ENCODE data around the gene AMZ2.

The AMZ2 gene

DNA sequence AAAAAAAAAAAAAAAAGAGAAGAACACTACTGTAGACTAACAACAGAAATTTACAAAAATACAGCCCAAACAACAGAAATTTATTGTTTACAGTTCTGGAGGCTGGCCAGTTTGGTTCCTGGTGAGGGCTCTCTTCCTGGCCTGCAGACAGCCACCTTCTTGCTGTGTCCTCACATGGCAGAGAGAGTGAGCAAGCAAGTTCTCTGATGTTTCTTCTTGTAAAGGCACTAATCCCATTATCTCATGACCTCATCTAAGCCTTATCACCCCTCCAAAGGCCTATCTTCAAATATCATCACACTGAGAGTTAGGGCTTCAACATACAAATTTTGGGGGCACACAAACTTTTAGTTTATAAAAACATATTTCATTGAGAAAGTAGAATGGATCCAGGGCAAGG, 50.8 kb downstream of the AMZ2 start:
- Histone ChIP-seq H3K14ac (ENCODE audit: low read length in 2 of 2) (no peak overlapping the region), H3K36me3 (ENCODE audit: control insufficient read depth in 1 of 2, insufficient read depth in 2 of 2, low read depth in 1 of 2, low read length in 2 of 2) (no peaks in the 10 kb centered on the region), H3K4me3 (ENCODE audit: insufficient read depth in 1 of 2, low read depth in 1 of 2, low read length in 2 of 2) (no peak overlapping the region), H3K27me3 (ENCODE audit: control insufficient read depth in 1 of 2, insufficient read depth in 1 of 2, low read length in 2 of 2) (peaks cover 6 to 35% of the 10 kb centered on the region in 2 experiments), H4K8ac (ENCODE audit: low read length) (no peak overlapping the region), H2AFZ (ENCODE audit: low read depth, low read length) (no peak overlapping the region), H2AK5ac (ENCODE audit: low read length, severe bottlenecking) (no peak overlapping the region), H2BK15ac (ENCODE audit: low read depth, poor library complexity, severe bottlenecking) (no peak overlapping the region), H3K4me2 (ENCODE audit: low read length, poor library complexity, severe bottlenecking) (no peak overlapping the region), H4K91ac (ENCODE audit: low read length) (no peak overlapping the region), H3K9me3 (ENCODE audit: control insufficient read depth, low read length) (no peaks in the 10 kb centered on the region), H3K9ac (ENCODE audit: low read length) (no peak overlapping the region), H3K27ac (ENCODE audit: low read length, poor library complexity, severe bottlenecking) (no peak overlapping the region), H3K79me1 (replicated peaks; ENCODE audit: low read length, poor library complexity, severe bottlenecking) (no peaks in the 10 kb centered on the region), H3K4ac (ENCODE audit: low read depth in 1 of 2, low read length in 2 of 2) (no peak overlapping the region), H2BK120ac (ENCODE audit: low read depth, low read length) (no peak overlapping the region), H3K18ac (ENCODE audit: low read depth in 1 of 2, low read length in 2 of 2) (no peak overlapping the region), H2BK5ac (ENCODE audit: low read depth, low read length, poor library complexity, severe bottlenecking) (no peak overlapping the region), H3K23ac (ENCODE audit: low read length in 2 of 2) (no peak overlapping the region), H3K4me1 (ENCODE audit: control insufficient read depth, insufficient read depth, low read depth, low read length) (peaks cover 5% of the 10 kb centered on the region), H2BK12ac (ENCODE audit: low read length in 2 of 2) (no peak overlapping the region)
- DNase-seq, result no peak

GRCh38 chr17:68299817-68300216, 52.0 kb downstream of the AMZ2 start:
- no peaks in the 10 kb centered on the region for H3K36me3 ChIP-seq (ENCODE audit: control insufficient read depth in 1 of 2, insufficient read depth in 2 of 2, low read depth in 1 of 2, low read length in 2 of 2)
- H3K4ac ChIP-seq (ENCODE audit: low read depth in 1 of 2, low read length in 2 of 2), result no peak overlapping the region
- H4K8ac ChIP-seq (ENCODE audit: low read length), result no peak overlapping the region
- H2BK120ac ChIP-seq (ENCODE audit: low read depth, low read length), result no peak overlapping the region
- 98% methylated on average over 3 of the region's 3 CpGs for WGBS
- no peak overlapping the region for H3K4me3 ChIP-seq (ENCODE audit: insufficient read depth in 1 of 2, low read depth in 1 of 2, low read length in 2 of 2)
- peaks cover 5% of the 10 kb centered on the region for H3K4me1 ChIP-seq (ENCODE audit: control insufficient read depth, insufficient read depth, low read depth, low read length)
- peaks cover 0 to 23% of the 10 kb centered on the region in 2 experiments for H3K27me3 ChIP-seq (ENCODE audit: control insufficient read depth in 1 of 2, insufficient read depth in 1 of 2, low read length in 2 of 2)
- H3K9me3 ChIP-seq (ENCODE audit: control insufficient read depth, low read length), result no peaks in the 10 kb centered on the region
- H3K23ac ChIP-seq (ENCODE audit: low read length in 2 of 2), result no peak overlapping the region
- H2AK5ac ChIP-seq (ENCODE audit: low read length, severe bottlenecking), result no peak overlapping the region
- no peak for DNase-seq
- no peak overlapping the region for H2BK5ac ChIP-seq (ENCODE audit: low read depth, low read length, poor library complexity, severe bottlenecking)
- H3K14ac ChIP-seq (ENCODE audit: low read length in 2 of 2), result no peak overlapping the region
- H2BK15ac ChIP-seq (ENCODE audit: low read depth, poor library complexity, severe bottlenecking), result no peak overlapping the region
- no peak overlapping the region for H3K27ac ChIP-seq (ENCODE audit: low read length, poor library complexity, severe bottlenecking)
- no peak overlapping the region for H2AFZ ChIP-seq (ENCODE audit: low read depth, low read length)
- no peak overlapping the region for H3K18ac ChIP-seq (ENCODE audit: low read depth in 1 of 2, low read length in 2 of 2)
- H3K4me2 ChIP-seq (ENCODE audit: low read length, poor library complexity, severe bottlenecking), result no peak overlapping the region
- H3K79me1 ChIP-seq (replicated peaks; ENCODE audit: low read length, poor library complexity, severe bottlenecking), result no peaks in the 10 kb centered on the region
- peak overlapping the region in 1 of 2 experiments; percentile 21 for H2BK12ac ChIP-seq (ENCODE audit: low read length in 2 of 2)
- no peak overlapping the region for H4K91ac ChIP-seq (ENCODE audit: low read length)
- no peak overlapping the region for H3K9ac ChIP-seq (ENCODE audit: low read length)

GRCh38 chr17:68301438-68301959, 53.7 kb downstream of the AMZ2 start:
- H2BK5ac ChIP-seq (ENCODE audit: low read depth, low read length, poor library complexity, severe bottlenecking), result no peak overlapping the region
- H2BK12ac ChIP-seq (ENCODE audit: low read length in 2 of 2), result peak overlapping the region in 1 of 2 experiments; percentile 29
- H2BK15ac ChIP-seq (ENCODE audit: low read depth, poor library complexity, severe bottlenecking), result no peak overlapping the region
- DNase-seq, result no peak
- no peak overlapping the region for H3K4me2 ChIP-seq (ENCODE audit: low read length, poor library complexity, severe bottlenecking)
- H3K36me3 ChIP-seq (ENCODE audit: control insufficient read depth in 1 of 2, insufficient read depth in 2 of 2, low read depth in 1 of 2, low read length in 2 of 2), result no peaks in the 10 kb centered on the region
- peak overlapping the region; percentile 49 for H4K8ac ChIP-seq (ENCODE audit: low read length)
- H3K14ac ChIP-seq (ENCODE audit: low read length in 2 of 2), result peak overlapping the region in 1 of 2 experiments; percentile 28
- H3K27me3 ChIP-seq (ENCODE audit: control insufficient read depth in 1 of 2, insufficient read depth in 1 of 2, low read length in 2 of 2), result peaks cover 0 to 14% of the 10 kb centered on the region in 2 experiments
- H3K23ac ChIP-seq (ENCODE audit: low read length in 2 of 2), result no peak overlapping the region
- H3K9ac ChIP-seq (ENCODE audit: low read length), result no peak overlapping the region
- H2AK5ac ChIP-seq (ENCODE audit: low read length, severe bottlenecking), result no peak overlapping the region
- H3K9me3 ChIP-seq (ENCODE audit: control insufficient read depth, low read length), result no peaks in the 10 kb centered on the region
- peak overlapping the region in 1 of 2 experiments; percentile 75 for H3K18ac ChIP-seq (ENCODE audit: low read depth in 1 of 2, low read length in 2 of 2)
- no peaks in the 10 kb centered on the region for H3K79me1 ChIP-seq (replicated peaks; ENCODE audit: low read length, poor library complexity, severe bottlenecking)
- H2AFZ ChIP-seq (ENCODE audit: low read depth, low read length), result no peak overlapping the region
- no peak overlapping the region for H3K4ac ChIP-seq (ENCODE audit: low read depth in 1 of 2, low read length in 2 of 2)
- no peak overlapping the region for H4K91ac ChIP-seq (ENCODE audit: low read length)
- peaks cover 5% of the 10 kb centered on the region for H3K4me1 ChIP-seq (ENCODE audit: control insufficient read depth, insufficient read depth, low read depth, low read length)
- H3K27ac ChIP-seq (ENCODE audit: low read length, poor library complexity, severe bottlenecking), result no peak overlapping the region
- no peak overlapping the region for H2BK120ac ChIP-seq (ENCODE audit: low read depth, low read length)
- 64% methylated on average over 9 of the region's 9 CpGs for WGBS
- H3K4me3 ChIP-seq (ENCODE audit: insufficient read depth in 1 of 2, low read depth in 1 of 2, low read length in 2 of 2), result no peak overlapping the region

DNA sequence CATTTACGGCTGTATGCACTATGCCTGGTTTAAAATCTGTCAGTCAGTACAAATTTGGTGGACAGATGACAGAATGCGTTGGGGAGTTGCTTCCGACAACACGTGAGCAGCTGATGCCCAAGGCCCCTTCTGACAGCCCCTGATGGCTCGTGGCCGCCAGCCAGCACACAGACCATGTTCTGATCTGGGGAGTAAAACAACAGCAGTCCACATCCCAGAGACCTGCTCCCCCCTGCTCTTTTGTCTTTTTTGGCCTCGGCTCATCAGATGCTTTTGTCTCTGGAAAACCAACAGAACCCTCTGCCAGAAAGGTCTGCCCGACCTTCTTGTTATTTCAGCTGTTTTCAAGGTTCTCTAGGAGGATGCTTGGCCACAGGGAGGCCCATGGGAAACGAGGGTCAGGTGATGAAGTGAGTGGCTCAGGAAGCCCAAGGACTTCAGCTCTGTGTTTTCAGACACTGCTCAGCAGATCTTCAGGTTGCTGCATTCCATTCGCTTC, 54.3 kb downstream of the AMZ2 start:
- no peak overlapping the region for H2AFZ ChIP-seq (ENCODE audit: low read depth, low read length)
- no peak overlapping the region for H3K27ac ChIP-seq (ENCODE audit: low read length, poor library complexity, severe bottlenecking)
- H2AK5ac ChIP-seq (ENCODE audit: low read length, severe bottlenecking), result no peak overlapping the region
- no peak overlapping the region for H2BK5ac ChIP-seq (ENCODE audit: low read depth, low read length, poor library complexity, severe bottlenecking)
- H2BK120ac ChIP-seq (ENCODE audit: low read depth, low read length), result no peak overlapping the region
- H3K36me3 ChIP-seq (ENCODE audit: control insufficient read depth in 1 of 2, insufficient read depth in 2 of 2, low read depth in 1 of 2, low read length in 2 of 2), result no peaks in the 10 kb centered on the region
- no peak overlapping the region for H3K4me2 ChIP-seq (ENCODE audit: low read length, poor library complexity, severe bottlenecking)
- no peak overlapping the region for H3K4me3 ChIP-seq (ENCODE audit: insufficient read depth in 1 of 2, low read depth in 1 of 2, low read length in 2 of 2)
- H2BK15ac ChIP-seq (ENCODE audit: low read depth, poor library complexity, severe bottlenecking), result no peak overlapping the region
- H2BK12ac ChIP-seq (ENCODE audit: low read length in 2 of 2), result peak overlapping the region; percentile 1 to 11
- peaks cover 0 to 9% of the 10 kb centered on the region in 2 experiments for H3K27me3 ChIP-seq (ENCODE audit: control insufficient read depth in 1 of 2, insufficient read depth in 1 of 2, low read length in 2 of 2)
- peak overlapping the region in 1 of 2 experiments; percentile 11 for H3K18ac ChIP-seq (ENCODE audit: low read depth in 1 of 2, low read length in 2 of 2)
- peak overlapping the region; percentile 31 for H4K8ac ChIP-seq (ENCODE audit: low read length)
- 91% methylated on average over 10 of the region's 10 CpGs for WGBS
- peak overlapping the region in 1 of 2 experiments; percentile 9 for H3K14ac ChIP-seq (ENCODE audit: low read length in 2 of 2)
- no peak overlapping the region for H3K9ac ChIP-seq (ENCODE audit: low read length)
- peak overlapping the region in 1 of 2 experiments; percentile 50 for H3K4ac ChIP-seq (ENCODE audit: low read depth in 1 of 2, low read length in 2 of 2)
- H3K79me1 ChIP-seq (replicated peaks; ENCODE audit: low read length, poor library complexity, severe bottlenecking), result no peaks in the 10 kb centered on the region
- peaks cover 2% of the 10 kb centered on the region for H3K9me3 ChIP-seq (ENCODE audit: control insufficient read depth, low read length)
- H4K91ac ChIP-seq (ENCODE audit: low read length), result peak overlapping the region; percentile 47
- H3K4me1 ChIP-seq (ENCODE audit: control insufficient read depth, insufficient read depth, low read depth, low read length), result peaks cover 5% of the 10 kb centered on the region
- H3K23ac ChIP-seq (ENCODE audit: low read length in 2 of 2), result no peak overlapping the region
- no peak for DNase-seq

All from mesenchymal stem cell (in vitro differentiated cells and primary cell).